Stimulated activated memory B cell treated with anti-CD40 and anti-IgM and Interleukin-4, amounts not matched to agents 10 μg/mL and 1 μg/mL and 100 μg/mL, for 72 hours (primary cell): ENCODE data around the gene IL1RL2.

Experiments used
- ATAC-seq: fragments of 150-1000 bp; cut with Tn5 transposase; 2 replicates; pipeline ENCODE4 v1.10.0; 2021
- H3K27ac Mint-ChIP-seq: one replicate; pipeline ENCODE4 v1.8.0; 2022; ENCODE audit warnings: mild to moderate bottlenecking, mixed read lengths
- H3K27me3 Mint-ChIP-seq: one replicate; pipeline ENCODE4 v1.8.0; 2022; ENCODE audit warnings: mixed read lengths
- H3K36me3 Mint-ChIP-seq: one replicate; pipeline ENCODE4 v1.8.0; 2022; ENCODE audit warnings: mixed read lengths
- H3K4me1 Mint-ChIP-seq: one replicate; pipeline ENCODE4 v1.8.0; 2022; ENCODE audit warnings: mixed read lengths
- H3K4me3 Mint-ChIP-seq: one replicate; pipeline ENCODE4 v1.8.0; 2022; ENCODE audit warnings: mild to moderate bottlenecking, moderate library complexity, mixed read lengths
- H3K9me3 Mint-ChIP-seq: one replicate; pipeline ENCODE4 v1.8.0; 2022; ENCODE audit warnings: mixed read lengths

Gene IL1RL2

DNA sequence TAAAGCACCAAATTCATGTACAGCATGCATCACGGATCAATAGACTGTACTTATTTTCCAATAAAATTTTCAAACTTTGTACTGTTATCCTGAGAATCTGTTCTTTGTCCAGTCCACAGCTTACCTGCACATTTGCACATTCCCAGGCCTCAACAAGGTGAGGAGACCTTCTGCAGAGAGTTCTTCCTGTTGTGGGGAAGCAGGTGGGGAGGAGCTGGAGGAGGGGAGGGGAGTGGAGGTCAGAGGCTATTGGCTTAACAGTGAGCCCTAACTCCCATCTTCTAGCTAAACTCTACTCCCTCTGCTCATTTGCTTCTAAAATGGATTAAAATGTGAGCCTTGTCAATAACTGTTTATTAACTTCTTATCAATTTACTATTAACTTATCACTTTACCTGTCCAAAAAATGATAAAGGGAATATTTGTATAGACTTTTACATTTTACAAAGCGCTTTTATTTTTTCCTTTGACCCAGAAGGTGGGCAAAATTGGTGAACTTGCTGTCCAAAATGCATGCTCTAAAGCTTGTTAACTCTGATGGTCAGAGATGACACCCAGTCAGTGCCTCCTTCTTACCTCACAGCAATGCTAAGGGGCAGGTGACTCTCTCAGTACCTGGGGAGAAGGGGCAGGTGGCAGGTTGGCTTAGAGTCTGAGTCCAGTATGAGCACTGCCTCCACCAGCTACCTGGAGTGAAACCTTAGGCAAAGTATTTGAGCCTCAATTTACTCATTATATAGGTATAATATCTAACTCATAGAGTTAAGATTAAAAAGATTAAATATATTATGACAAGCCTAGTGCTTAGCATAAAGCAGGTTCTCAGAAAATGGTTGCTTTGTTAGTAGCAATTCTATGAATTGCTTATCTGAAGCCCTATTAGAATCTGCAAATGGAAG, 6.8 kb upstream of the IL1RL2 start:
- H3K27me3 Mint-ChIP-seq, result peaks cover 47% of the 10 kb centered on the region
- H3K9me3 Mint-ChIP-seq, result no peaks in the 10 kb centered on the region
- no peak overlapping the region for H3K4me3 Mint-ChIP-seq
- no peaks in the 10 kb centered on the region for H3K36me3 Mint-ChIP-seq
- no peaks in the 10 kb centered on the region for H3K4me1 Mint-ChIP-seq
- ATAC-seq, result no peak
- no peak overlapping the region for H3K27ac Mint-ChIP-seq

DNA sequence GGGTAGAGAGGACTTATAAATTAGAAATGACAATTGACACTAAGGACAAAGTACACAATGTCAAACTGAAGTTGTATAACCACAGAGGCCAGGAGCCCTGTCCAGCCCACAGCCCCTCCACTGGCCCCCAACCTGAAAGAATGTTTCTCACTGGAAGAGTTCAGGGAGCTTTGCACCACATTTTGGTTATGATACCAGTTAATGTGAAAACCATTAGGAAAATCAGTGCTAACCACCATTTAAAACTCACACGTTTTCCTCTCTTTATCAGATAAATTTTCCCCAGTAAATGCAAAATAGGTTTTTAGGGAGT, 6.2 kb upstream of the IL1RL2 start:
- H3K4me3 Mint-ChIP-seq, result no peak overlapping the region
- no peaks in the 10 kb centered on the region for H3K36me3 Mint-ChIP-seq
- no peak for ATAC-seq
- no peaks in the 10 kb centered on the region for H3K4me1 Mint-ChIP-seq
- no peaks in the 10 kb centered on the region for H3K9me3 Mint-ChIP-seq
- no peak overlapping the region for H3K27ac Mint-ChIP-seq
- H3K27me3 Mint-ChIP-seq, result peaks cover 47% of the 10 kb centered on the region

DNA sequence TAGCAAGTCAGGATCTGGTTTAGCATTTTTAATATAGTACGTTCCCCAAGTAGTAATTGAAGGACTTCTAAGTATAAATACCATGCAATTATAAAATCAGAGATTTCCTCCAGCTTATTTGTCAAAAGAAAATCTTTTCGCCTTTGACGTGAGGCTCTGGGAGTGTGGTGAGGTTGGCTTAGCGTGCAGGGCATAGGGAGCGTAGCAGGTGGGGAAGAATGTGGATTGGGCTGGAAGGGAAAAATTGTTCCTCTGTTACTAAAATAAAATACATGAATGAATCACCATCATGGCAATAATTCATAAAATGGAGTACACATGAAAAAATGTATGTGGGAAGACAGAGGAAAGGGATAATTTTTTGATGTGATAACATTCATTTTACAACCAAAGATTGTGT, 5.4 kb upstream of the IL1RL2 start:
- Mint-ChIP-seq H3K4me3 (no peak overlapping the region), H3K27me3 (peaks cover 47% of the 10 kb centered on the region), H3K4me1 (no peaks in the 10 kb centered on the region), H3K36me3 (no peaks in the 10 kb centered on the region), H3K27ac (no peak overlapping the region), H3K9me3 (no peaks in the 10 kb centered on the region)
- no peak for ATAC-seq

DNA sequence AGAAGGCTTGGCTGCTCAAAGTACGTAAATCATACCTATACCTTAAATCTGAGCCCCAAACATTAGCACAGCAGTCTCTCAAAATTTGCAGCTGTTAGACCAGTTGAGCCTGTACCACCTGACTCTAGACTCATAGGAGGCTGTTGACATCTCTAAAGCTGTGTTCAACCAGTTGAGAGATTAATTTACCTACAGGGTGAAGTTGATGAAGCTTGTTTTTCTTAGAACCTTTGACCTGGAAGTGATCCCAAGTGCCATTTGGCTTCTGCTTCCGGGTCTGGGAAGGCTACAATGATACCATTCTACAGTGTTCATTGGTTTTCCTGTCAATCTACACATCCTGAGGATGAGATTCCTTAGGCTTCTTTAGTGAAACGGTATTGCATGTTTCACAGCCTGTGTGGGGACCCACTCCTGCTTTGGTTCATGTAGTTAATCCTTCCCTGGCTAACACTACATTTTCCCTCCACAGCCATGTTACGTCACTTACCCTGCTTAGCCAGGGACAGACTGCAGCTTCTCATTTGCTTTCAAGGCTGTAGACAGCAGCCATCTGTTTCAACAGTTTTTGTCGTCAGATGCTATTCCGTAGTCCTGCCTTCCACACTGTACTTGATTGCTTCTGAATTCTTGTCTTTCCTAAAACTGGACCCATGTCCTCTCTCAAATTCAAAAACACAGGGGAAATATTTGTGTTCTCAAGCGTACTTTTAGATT, 4.7 kb upstream of the IL1RL2 start:
- Mint-ChIP-seq H3K4me1 (no peaks in the 10 kb centered on the region), H3K4me3 (no peak overlapping the region), H3K9me3 (no peaks in the 10 kb centered on the region), H3K27ac (no peak overlapping the region), H3K36me3 (no peaks in the 10 kb centered on the region), H3K27me3 (peaks cover 46% of the 10 kb centered on the region)
- ATAC-seq, result no peak

DNA sequence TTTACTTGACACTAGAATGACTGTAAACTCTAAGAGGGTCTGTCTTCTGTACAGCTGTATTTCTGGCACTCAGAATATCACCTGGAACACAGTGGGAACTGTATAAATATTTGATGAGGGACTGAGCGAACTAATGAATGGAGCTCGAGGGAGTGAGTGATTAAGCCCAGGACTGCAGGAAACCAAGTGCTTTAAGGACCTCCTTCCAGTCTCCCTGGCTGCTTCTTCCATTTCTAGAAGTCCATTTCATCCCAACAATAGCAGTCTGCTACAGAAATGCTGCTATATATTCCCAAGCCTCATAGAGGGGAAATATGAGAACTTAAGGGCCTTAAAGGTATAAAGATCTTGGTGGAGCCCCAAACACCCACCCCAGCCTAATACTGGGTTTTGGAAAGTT, 2.8 kb upstream of the IL1RL2 start:
- Mint-ChIP-seq H3K4me3 (no peak overlapping the region), H3K27ac (no peak overlapping the region), H3K4me1 (peaks cover 8% of the 10 kb centered on the region), H3K27me3 (peaks cover 49% of the 10 kb centered on the region), H3K9me3 (no peaks in the 10 kb centered on the region), H3K36me3 (no peaks in the 10 kb centered on the region)
- no peak for ATAC-seq

DNA sequence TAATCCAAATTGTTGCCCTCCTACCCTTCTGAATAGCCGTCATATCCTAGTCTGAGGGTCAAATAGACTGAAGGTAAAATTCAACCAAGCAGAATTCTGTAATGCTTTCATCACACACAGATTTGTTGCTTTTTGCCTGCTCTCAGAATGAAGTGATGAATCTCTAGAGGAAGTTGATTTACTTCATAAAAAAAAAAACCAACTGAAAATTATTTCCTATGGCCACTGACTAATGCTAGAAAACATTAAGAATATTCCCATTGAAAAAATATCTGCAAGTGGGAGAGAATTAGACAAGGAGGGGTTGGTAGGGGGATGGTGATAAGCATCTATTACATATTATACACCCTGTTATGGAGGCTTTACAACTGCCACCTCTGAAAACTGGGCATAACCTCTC, 2.3 kb upstream of the IL1RL2 start:
- H3K27ac Mint-ChIP-seq, result no peak overlapping the region
- H3K27me3 Mint-ChIP-seq, result peaks cover 50% of the 10 kb centered on the region
- H3K4me3 Mint-ChIP-seq, result no peak overlapping the region
- no peaks in the 10 kb centered on the region for H3K9me3 Mint-ChIP-seq
- no peaks in the 10 kb centered on the region for H3K36me3 Mint-ChIP-seq
- peaks cover 8% of the 10 kb centered on the region for H3K4me1 Mint-ChIP-seq
- no peak for ATAC-seq

DNA sequence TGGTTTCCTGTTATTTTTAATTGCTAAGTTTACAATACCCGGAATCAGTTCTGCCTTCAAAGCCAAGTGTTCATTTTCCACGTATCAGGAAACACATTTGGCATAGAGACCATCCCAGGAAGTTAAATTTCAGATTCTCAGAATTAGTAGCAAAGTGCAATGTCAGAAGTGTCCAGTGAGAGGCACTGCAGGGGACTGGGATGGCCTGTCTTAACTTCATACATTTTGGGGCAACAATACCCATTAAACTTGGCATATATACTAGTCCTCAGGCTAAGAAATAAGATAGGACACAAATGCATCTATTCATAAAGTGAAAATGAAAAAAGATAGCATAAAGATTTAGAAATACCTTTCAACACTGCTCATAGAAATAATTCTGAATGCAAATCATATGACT, 1.5 kb upstream of the IL1RL2 start:
- Mint-ChIP-seq H3K27me3 (peaks cover 55% of the 10 kb centered on the region), H3K27ac (no peak overlapping the region), H3K9me3 (no peaks in the 10 kb centered on the region), H3K4me3 (no peak overlapping the region), H3K4me1 (peaks cover 8% of the 10 kb centered on the region), H3K36me3 (no peaks in the 10 kb centered on the region)
- no peak for ATAC-seq

DNA sequence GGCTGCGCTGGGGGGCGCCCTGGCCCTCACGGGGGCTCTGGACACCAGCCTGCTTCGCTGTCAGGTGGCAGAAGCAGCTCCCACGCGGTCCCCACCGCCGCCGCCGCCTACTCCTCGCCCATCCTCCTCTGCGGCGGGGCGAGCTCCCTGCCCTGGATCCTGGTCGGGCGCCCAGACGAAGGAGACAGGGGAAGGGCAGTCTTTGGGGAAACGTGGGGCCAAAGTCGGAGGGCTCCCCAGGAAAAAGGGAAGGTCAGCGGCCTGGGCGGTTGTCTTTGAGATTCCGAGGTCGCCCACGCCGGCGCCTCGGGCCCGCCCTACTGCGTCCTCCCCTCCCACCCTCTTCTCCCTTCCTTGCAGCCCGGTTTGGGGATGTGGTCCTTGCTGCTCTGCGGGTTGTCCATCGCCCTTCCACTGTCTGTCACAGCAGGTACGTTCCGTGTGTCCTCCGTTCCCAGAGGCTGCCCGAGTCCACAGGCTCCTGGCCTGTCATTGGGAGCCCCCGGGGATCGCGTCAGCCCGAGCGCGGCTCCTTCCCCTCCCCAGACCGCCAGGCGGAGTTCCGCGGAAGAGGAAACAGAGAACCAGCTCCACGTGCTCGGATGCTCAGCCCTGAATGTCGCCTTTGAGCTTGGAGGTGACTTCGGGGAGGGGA, 800 bp downstream of the IL1RL2 start:
- no peaks in the 10 kb centered on the region for H3K9me3 Mint-ChIP-seq
- no peaks in the 10 kb centered on the region for H3K36me3 Mint-ChIP-seq
- peaks cover 8% of the 10 kb centered on the region for H3K4me1 Mint-ChIP-seq
- ATAC-seq, result peak; percentile 55
- H3K4me3 Mint-ChIP-seq, result peak overlapping the region; percentile 70
- peak overlapping the region; percentile 46 for H3K27ac Mint-ChIP-seq
- H3K27me3 Mint-ChIP-seq, result peaks cover 44% of the 10 kb centered on the region

DNA sequence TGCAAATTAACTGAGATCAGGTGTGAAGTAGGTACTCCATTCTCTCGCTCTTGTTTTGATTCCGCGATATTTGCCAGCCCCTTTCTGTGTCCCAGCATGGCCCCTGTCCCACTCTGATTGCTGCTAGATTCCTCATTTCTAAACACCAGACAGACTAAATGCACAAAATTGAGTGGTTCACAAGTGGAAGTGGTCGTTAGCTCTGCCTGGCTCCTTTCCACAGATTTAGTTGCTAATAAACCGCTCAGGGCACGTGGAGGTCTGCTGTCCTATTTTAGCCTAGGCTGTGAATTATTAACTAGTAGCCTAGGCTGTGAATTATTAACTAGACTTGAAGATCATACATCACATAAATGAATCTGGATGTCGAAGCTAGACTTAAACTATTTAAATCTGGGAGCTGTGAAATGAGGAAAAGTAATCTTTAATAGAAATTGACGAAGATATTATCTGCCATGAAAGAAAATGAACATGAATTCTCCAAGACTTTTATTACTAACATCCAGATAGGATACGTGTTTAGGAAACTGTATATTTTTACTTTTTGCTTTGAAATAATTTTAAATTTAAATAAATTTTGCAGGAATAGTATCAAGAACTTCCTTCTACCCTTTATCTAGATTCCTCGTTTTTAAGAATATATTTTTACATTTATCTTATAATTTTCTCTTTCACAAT, 3.7 kb downstream of the IL1RL2 start:
- no peaks in the 10 kb centered on the region for H3K9me3 Mint-ChIP-seq
- no peak overlapping the region for H3K27ac Mint-ChIP-seq
- no peaks in the 10 kb centered on the region for H3K36me3 Mint-ChIP-seq
- no peak for ATAC-seq
- H3K4me3 Mint-ChIP-seq, result no peak overlapping the region
- peaks cover 48% of the 10 kb centered on the region for H3K27me3 Mint-ChIP-seq
- peaks cover 8% of the 10 kb centered on the region for H3K4me1 Mint-ChIP-seq

DNA sequence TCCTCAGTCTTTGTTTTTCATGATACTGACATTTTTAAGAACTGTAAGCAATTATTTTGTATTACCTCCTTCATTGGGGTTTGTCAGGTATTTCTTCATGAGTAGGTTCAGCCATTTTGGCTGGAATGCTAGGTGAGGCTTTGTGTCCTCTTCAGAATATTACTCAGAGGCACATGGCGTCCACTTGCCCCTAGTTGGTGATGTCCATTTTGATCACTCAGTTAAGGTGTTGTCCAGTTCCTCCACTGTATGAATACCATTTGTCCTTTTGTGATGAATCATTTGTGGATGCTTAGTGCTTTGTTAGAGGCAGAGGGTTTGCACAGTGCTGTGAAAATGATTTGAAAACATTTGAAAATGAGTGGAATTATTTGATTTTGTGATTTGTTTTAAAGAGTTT, 4.7 kb downstream of the IL1RL2 start:
- no peak overlapping the region for H3K4me3 Mint-ChIP-seq
- no peaks in the 10 kb centered on the region for H3K36me3 Mint-ChIP-seq
- no peak overlapping the region for H3K27ac Mint-ChIP-seq
- H3K4me1 Mint-ChIP-seq, result peaks cover 8% of the 10 kb centered on the region
- H3K9me3 Mint-ChIP-seq, result no peaks in the 10 kb centered on the region
- ATAC-seq, result no peak
- peaks cover 56% of the 10 kb centered on the region for H3K27me3 Mint-ChIP-seq

DNA sequence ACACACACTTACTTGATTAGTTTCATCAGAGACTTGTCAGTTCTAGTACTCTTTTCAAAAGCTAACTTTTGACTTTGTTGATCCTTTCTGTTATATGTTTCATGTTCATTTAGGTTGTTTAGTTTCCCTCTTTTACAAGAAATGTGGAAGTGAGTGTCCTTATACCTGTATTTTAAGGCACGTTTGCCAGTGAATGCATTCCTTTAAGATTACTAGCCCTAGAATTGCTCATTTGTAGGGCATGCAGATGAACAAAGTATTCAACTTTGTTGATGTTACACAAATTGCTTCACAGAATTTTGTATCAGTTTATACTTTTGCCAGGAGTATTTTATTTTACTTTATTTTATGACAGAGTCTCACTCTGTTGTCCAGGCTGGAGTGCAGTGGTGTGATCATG, 6.3 kb downstream of the IL1RL2 start:
- Mint-ChIP-seq H3K27ac (no peak overlapping the region), H3K36me3 (no peaks in the 10 kb centered on the region), H3K4me1 (peaks cover 2% of the 10 kb centered on the region), H3K9me3 (no peaks in the 10 kb centered on the region), H3K4me3 (no peak overlapping the region), H3K27me3 (peaks cover 59% of the 10 kb centered on the region)
- no peak for ATAC-seq

DNA sequence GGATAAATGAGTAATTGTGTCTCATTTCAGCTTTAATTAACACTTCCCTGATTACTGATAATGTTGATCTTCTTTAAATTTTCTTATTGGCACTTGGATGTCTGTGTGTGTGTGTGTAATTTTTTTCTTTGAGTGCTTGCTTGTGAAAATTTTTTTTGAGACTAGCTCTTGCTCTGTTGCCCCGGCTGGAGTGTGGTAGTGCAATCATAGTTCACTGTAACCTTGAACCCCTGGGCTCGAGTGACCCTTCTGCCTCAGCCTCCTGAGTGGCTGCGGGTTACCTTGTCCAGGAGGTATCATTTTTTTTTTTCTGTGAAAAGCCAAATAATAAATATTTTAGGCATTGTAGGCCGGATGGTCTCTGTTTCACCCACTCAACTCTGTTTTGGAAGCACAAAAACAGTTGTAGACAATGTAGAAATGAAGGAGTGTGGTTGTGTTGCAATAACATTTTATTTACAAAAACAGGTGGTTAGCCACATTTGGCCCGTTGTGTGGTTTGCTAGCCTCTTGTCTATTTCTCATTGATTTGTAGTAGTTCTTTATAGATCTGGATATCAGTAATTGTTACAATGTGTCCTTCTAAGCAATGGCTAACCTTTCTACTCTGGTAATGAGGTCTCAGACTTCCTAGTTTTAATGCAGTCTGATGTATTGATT, 7.9 kb downstream of the IL1RL2 start:
- no peak overlapping the region for H3K27ac Mint-ChIP-seq
- H3K36me3 Mint-ChIP-seq, result no peaks in the 10 kb centered on the region
- no peaks in the 10 kb centered on the region for H3K4me1 Mint-ChIP-seq

DNA sequence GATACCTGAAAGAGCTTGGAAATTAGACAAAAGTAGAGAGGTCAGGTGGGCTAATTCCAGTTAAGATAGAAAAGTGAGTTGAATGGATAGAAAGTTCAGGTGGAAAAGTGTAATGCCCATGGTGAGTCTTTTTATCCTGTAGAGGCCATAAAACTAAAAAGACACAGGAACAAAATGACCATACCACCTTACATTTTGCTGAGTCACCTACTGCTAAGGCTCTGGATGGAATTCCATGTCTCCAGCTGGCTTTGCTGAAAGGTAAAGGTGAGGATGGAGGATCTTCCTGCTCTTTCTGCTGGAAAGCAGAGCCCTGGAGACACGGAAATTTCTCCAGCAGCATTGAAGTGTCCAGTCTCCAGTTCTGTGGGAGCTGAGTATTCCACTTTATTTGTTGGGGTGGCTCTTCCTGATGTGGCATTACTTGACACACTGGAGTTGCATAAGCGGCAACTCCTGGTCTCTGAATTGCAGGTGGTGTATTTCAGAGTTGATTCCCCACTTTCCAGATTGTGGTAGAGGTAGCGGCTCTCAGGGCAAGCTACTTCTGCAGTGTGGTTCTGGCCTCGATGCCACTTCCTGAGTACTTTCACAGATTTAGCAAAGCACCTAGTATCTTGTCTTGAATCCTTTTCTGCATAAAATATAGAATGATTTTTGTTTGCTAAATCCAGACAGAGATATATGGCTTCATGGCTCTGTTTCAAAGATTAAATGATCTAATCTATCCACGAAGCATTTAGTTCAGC, 10.7 kb downstream of the IL1RL2 start:
- H3K4me3 Mint-ChIP-seq, result no peak overlapping the region
- H3K4me1 Mint-ChIP-seq, result no peaks in the 10 kb centered on the region
- no peak for ATAC-seq
- H3K36me3 Mint-ChIP-seq, result no peaks in the 10 kb centered on the region
- no peak overlapping the region for H3K27ac Mint-ChIP-seq
- no peaks in the 10 kb centered on the region for H3K9me3 Mint-ChIP-seq
- peaks cover 72% of the 10 kb centered on the region for H3K27me3 Mint-ChIP-seq

More for the DNA sequence above, 7.9 kb downstream of the IL1RL2 start:
- H3K27me3 Mint-ChIP-seq, result peaks cover 64% of the 10 kb centered on the region
- ATAC-seq, result no peak
- no peak overlapping the region for H3K4me3 Mint-ChIP-seq
- no peaks in the 10 kb centered on the region for H3K9me3 Mint-ChIP-seq

DNA sequence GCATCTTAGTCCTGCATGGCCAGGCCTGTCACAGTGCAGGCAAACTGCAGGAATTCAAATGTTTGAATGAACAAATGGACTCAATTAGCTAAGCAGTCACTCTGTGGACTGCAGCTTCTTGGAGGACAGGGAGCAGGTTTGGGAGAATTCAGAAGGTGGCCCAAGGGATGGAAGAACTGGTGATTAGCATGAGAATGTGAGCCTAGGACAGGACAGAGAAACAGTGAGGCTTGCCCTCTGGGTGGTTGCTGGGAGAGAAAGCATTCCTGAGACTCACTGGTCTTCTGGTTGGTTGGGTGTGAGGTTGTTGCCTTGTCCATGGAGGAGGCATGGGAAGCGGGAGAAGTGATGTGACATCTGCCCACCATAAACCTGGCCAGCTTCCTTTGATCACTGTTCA, 13.7 kb downstream of the IL1RL2 start:
- peaks cover 7% of the 10 kb centered on the region for H3K9me3 Mint-ChIP-seq
- peaks cover 76% of the 10 kb centered on the region for H3K27me3 Mint-ChIP-seq
- no peak overlapping the region for H3K27ac Mint-ChIP-seq
- peak; percentile 27 for ATAC-seq
- H3K36me3 Mint-ChIP-seq, result peaks cover 10% of the 10 kb centered on the region
- no peaks in the 10 kb centered on the region for H3K4me1 Mint-ChIP-seq
- no peak overlapping the region for H3K4me3 Mint-ChIP-seq
